ENCODE measurements around the gene VPS29.
"Not testable (repeated sequence)": the region's sequence is repeated elsewhere in the genome, so short reads cannot be mapped to it uniquely, and the experiment has no call there.

Gene VPS29
- 39.5 to 58.3 (median 52.8) reads per million in 4 experiments for total RNA-seq

DNA sequence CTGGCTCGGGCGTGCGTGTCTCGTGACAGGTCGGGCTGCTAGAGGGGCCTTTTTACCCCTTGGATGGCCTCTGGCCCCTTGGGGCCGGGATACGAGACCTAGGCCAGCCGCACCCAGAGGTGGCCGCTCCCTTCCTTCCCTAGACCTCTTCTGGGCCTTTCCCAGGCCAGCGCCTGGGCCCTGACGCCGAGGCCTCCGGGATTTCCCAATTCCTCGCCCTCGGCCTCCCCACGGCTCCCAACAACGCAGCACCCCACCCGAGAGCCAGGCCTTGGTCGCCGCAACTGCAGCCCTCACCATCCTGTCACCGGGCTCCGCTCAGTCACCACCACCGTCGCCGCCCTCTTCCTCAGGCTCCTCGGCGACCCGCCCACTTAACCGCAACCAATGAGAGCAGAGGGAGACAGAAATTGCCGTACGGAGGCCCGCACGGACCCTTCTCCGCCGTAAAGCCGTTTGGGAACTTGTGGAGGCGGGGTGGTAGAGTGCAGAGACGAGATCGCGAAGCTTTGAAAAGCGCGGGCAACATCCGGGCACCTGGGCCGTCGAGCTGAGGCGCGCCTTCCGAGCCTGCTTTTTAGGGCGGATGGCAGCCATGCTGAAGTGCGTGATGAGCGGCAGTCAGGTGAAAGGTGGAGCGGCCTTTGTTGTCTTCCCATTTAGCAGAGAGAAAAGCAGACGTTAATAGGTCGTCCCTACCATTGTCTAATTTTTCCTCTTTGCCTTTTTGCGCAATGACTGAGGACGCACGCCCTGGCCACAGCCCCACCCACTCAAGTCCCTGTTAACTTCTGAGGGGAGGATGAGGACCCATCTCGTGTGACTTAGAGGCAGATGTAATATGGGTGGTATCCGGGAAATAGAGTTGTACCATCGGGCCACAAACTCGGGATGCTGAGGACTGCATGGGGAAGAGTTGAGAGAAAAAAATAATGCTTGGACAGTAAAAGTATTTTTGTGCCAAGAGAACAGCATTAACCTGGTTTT is at the start of gene VPS29, which contains the start of gene RAD9B:
Gene VPS29 (minus strand): TSS at position 360 of the 987 bp plus-strand sequence. CDS start 60 bp downstream, at position 300.
Gene RAD9B (plus strand): TSS at position 580 of the 987 bp plus-strand sequence. CDS start 7 bp downstream, at position 587.
- peak; percentile 97 for DNase-seq

DNA sequence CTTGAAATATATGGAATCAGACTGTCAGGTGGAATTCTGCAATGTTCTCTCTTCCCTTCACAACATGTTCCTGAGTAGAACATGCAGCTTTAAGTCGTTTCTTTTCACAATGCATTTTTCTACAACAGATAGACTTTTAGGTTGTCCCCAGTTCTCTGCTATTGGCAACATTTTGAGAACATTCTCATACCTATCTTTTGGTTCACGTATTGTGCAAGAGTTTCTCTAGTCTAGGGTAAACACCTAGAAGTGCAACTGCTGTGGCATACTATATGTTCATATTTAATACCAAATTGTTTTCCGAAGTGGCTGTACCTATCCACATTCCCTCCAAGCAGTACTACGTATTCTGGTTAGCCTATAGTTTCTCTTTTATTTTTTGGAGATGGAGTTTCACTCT is 49.1 kb upstream of the VPS29 start:
- DNase-seq = no peak

DNA sequence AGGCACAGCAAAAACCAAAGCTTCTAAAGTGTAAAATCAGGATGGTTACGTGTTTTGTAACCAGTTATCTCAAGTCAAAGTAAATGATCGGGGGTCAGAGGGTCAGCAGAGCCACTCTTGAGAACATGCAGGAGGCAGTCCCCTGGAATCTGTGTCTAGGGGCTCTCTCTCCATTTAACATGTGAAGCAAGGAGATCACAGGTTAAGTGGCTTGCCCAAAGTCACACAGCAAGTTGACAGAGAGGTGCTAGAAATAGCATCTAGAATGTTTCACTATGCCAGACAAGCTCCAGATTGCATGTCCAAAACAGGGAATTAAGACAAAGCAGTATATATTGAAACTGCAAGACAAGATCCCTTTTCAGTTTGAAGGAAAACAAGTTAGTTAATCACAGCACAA is 47.8 kb upstream of the VPS29 start:
- no peak for DNase-seq

DNA sequence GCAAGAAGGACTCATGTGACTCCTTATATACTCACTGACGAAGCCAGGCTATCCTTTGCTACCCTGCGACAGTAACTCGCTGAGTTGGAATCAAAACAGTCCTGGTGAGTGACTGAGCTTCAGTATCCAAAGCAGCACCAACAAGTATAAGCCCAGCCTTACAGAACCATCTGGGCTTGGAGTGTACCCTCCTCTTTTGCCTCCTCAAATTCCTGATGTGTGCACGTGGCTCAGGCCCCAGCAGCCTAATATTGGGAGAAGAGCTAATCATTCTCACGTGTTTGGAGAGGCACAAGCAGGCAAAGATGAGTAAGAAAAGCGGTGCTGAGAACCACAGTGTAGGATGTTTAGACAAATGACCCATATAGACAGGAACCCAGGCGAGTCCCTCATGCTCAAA is 46.8 kb upstream of the VPS29 start:
- no peak for DNase-seq

DNA sequence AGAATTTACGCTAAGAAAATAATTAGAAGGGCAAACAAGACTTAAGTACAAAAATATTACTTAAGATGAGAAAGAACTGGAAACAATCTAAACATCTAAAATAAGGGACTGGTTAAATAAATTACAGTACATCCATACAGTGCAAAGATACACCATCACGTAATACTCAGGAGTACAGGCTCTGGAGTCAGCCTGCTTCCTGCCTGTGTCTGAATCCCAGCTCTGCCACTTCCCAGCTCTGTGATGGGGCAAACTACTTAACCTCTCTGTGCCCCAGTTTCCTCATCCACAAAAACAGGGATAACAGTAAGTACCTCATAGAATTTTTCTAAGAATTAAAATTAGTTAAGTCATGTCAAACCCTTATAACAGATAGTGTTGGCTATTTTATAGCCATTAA is 45.2 kb upstream of the VPS29 start:
- no peak for DNase-seq

DNA sequence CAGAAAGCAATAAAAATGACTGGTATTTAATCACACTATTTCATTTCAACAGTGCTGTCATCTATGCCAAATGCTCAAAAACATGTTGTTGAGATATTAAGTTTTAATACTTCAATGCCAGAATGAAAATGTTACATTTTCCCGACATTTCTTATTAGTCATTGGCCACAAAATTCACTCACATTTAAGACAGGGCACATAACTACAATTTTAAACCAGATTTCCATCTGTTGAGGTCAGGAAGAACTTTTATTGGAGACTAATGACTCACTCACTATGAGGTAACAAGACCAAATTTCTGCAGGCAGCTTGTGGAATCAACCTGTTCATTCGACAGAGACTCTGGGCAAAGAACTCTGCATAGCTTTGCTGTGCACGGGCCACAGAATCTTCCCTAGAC is 44.4 kb upstream of the VPS29 start:
- no peak for DNase-seq

DNA sequence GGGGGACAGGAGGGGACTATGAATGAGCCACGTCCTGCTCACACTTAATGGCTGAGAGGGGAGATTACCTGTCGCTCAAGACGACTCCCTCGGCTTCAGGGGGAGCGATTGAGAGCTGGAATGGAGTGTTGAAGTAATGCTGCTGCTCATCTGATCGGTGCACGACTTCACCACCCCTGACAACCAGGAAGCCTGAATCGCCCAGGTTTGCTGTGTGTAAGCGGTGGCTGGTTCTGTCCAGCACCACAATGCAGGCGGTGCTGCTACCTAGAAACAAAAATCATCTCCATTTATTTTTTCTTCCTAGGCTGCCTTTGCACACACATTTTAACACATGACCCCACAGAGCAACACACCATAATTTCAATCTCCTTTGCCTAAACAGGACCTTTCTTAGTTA is 43.9 kb upstream of the VPS29 start:
- DNase-seq = no peak

DNA sequence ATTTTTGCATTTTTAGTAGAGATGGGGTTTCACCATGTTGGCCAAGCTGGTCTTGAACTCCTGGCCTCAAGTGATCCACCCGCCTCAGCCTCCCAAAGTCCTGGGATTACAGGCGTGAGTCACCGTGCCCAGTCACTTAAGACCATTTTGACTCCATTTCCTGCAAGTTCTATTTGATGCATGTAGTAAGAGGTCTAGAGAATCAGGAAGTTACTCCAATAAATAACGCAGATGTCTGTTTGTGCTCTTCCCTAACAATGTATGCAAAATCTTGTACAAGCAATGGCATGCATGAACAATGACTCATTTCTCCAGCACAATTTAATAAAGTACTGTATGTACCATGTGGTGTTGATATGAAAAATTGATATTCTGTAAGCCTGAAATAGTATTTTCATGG is 43.3 kb upstream of the VPS29 start:
- not testable (repeated sequence) for DNase-seq

DNA sequence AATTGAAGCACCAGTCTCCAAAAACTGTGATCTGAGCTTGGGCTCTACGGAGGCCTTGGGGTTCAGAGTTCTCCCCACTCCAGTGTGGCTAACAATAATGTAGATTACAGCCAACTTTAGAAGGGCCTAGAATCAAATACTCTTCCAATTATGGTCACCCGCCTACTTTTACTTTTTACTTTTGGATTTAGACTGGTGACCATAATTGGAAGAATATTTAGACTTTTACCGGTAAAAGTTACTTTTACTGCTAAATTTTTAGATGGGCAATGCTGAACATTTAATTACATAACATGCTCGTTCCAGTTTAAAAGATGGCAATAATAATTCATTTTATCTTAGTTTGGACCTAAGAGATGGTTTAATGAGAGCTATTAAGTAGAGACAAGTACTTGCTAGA is 42.1 kb upstream of the VPS29 start:
- no peak for DNase-seq

DNA sequence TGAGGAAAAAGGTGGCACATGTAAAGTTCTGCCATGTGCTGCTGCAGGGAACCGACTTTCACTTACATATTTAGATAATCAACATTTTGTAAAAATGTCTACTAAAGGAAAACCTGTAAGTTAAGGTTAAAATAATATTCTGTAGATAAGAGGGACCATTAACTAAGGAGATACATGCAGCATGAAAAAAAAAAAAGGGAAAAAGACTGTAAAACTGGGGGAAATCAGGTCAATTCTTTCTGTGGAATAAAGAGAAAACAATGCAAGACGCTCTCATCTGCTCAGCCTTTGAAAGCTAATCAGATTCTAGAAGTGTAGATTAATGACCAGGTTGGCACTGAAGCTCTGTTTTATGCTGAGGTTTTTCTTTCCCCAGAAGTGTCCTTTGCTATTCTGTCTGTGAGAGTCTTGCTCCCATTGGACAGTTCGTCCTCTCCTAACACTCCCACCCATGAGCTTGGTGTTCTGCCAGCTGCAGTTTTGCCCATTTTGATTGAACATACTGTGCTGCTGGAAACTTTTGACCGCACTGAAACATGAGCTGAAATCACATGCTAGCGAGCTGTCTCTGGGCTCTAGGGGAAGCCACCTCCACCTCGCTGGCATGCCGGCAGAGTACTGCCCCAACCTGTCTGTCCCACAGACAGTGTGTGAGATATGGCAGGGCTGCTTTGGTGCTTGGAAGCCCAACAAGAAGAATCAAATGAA is 41.5 kb upstream of the VPS29 start:
- no peak for DNase-seq

DNA sequence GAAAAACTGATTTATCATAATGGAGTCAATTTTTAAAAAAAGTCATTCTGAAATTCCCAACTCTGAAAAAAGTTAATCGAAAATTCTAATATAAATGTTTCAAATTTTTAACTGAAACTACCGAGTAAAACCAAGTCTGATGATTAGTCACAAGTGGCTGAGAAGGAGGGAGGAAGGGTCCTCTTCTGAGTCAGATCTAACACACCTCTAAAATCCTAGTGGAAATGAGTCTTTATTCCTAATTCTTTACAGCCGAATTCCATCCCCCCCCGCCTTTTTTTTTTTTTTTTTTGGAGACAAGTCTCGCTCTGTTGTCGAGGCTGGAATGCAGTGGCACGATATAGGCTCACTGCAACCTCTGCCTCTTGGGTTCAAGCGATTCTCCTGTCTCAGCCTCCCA is 38.1 kb upstream of the VPS29 start:
- DNase-seq = no peak

DNA sequence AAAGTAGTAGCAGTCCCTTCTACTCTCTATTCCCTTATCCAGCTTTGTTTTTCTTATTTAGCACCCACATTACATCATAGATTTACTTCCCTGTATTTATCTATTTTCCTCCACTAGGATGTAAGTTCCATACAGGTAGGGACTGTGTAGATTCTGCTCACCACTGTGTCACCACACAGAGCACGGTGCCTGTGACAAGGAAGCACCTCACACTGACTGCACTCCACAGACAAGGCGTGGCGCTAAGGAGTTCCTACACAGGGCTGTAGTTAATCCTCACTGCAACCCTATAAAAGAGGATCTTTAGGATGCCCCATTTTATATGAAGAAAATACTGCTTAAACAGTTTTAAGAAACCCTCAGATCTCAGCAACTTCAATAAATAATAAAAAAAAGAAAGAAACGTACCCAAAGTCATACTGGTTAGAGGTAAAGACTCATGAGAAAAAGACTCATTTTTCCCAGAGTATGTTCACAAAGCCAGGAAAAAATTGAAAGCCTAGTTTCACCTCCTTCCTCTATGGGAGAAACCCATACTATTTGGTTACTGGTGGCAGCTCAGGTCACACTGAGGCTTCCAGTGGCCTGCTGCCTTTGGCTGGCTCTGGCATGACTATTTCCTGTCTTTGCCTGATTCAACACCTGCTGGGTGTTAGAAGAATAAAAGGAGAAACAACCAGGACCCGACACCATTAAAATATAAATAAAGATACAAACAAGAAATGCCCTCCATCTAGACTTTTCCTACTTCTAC is 37.1 kb upstream of the VPS29 start:
- no peak for DNase-seq

DNA sequence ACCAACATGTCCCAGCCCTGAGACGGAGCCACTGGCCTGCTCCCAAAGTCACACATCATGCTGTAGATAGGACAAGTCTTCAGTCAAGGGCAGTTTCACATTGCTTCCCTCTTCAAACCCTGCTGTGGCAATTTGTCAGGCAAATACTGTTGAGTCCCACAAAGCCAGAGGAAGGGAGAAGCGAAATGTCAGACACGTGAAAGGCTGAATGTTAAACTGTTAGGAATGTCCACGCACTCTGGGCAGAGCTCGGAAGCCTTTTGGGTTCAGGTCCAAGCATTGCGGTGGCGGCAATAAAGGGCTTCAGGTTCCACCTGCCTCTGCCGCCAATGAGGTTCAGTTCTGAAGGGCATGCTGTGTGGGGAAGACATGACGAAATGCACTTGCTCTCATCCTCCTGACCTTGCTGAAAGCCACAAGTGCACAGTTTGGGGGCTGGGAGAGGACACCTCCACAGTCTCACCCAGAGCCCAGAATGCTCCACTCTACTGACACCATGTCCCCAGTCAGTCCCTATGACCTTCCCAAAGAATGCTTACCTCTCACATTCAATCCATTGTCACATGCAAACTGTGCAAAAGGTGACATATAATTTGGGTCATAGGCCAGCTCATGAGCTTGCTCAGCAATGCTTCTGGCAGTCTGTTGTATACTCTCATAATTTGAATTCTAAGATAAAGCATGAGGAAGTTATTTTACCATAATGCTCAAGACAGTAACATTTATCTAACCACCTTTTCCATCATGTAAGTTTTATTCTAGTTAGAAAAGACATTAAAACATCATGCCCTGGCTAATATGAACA is 35.9 kb upstream of the VPS29 start:
- DNase-seq = no peak

DNA sequence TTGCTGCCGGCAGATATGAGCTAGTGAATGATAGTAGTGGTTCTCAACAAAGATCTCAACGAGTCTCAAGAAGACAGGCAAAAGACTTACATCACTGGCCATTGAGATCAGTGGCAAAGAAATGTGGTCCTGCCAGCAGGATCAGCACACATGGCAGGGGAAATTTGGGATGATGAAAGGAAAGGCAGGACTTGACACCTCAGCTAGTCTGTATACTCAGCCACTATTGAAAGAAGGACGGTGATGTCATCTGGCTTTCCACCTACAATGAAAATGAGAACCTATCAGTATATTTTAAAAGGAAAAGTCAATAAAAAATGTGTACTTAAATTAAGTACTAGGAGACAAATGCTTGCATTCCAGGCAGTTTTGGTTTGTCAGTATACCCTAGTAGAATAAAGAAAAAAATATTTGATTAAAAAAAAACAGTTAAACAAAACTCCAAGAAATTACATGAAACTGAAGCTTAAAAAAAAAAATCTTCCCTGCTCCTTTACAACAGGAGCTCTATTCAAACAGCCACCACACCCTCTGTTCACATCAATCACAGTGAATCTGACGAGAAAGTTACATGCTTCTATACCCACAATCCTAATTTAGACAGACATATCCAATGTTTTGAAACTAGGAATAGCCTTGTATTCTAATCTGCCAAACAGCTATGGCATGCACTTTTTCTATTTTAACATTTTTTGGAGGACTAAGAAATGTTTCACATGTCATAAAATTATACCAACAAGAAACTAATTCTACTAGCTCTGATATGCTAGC is 35.1 kb upstream of the VPS29 start:
- DNase-seq = no peak

DNA sequence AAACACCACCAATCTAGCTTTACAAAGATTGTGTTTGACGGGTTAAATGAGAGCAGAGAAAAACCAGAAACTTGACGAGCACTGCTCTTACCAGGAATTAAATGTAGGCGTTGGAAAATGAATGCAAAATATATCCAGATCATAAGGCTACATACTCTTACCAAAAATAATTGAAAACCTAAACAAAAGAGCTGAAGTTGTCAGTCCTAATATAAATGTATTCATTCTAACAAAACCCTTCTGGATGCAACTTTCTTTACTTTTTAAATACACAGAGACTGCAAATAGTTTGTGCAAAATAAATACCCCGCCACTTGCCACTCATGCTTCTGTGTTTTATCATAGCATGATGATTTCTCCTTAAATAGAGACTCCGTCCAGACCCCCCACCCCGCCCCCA is 32.9 kb upstream of the VPS29 start:
- DNase-seq = no peak

DNA sequence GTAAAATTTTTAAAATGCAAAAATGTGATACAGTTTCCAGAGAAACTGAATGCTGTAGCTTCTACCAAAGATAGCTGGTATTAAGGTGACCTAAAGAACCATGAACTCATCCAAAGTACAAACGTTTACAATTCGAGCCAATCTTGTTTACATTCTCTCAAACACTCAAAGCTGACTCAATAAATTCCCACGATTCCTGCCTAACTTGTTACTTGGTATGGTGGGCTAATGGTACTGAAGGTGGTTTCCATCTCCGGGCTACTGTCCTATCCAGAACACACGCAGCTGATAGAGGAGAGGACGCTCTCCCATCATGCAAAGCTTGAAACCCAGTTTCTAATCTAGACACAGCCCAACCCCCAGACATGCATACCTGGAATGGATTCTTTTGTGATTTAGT is 31.7 kb upstream of the VPS29 start:
- no peak for DNase-seq

DNA sequence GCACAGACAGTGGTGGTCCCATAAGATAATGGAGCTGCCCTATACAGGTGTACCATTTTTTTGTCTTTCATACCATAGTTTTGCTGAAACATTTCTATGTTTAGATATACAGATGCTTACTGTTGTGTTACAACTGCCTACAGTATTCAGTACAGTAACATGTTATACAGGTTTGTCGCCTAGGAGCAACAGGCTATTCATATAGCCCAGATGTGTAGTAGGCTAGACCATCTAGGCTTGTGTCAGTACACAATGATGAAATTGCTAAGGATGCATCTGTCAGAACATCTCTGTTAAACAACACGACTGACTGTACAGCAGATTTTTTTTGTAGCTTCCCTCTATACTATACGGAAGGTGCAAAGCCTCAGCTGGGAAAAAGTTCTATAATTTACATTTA is 30.7 kb upstream of the VPS29 start:
- DNase-seq = no peak

DNA sequence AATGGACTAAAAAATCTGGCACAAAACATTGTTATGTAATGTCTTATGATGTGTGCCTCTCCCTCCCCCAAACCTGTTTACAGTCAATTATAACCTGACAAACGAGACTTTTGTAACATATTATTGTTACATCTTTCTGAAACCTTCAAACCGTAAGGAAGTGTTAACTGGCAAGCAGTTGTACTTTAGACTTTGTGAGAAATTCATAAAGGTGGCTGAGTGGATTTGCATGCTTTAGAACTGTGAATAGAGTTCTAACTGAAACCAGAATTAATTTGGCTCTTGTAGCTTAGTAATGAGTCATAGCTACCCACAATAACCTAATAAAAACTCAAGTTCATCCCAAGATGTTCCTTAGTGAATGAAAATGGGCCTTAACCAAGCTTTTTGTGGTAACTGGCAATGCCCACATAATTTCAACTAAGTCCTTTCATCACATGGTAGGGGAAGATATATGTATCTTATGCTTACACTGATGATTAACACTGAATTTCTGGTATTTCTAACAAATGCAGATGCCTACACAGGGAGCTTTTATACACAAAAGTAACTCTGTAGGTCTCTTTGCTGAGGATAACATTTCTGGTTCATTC is 29.9 kb upstream of the VPS29 start:
- DNase-seq = no peak

DNA sequence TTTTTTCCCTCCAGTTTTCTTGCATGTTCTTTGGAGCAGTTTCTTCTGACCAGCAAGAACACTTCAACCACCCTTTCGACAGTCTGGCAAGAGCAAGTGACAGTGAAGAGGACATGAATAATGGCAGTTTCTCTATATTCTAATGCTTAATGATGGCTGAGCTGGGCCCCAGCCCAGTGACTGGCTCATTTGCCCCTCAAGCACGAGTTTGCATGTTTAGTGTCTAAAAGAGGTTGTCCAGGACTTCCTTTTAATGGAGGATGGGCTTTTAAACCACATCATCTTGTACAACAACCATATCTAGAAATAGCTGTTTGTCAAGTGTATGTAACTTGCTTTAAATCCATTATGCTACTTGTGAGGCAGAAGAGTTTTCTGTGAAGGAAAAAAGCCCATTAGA is 28.6 kb upstream of the VPS29 start:
- DNase-seq = no peak

DNA sequence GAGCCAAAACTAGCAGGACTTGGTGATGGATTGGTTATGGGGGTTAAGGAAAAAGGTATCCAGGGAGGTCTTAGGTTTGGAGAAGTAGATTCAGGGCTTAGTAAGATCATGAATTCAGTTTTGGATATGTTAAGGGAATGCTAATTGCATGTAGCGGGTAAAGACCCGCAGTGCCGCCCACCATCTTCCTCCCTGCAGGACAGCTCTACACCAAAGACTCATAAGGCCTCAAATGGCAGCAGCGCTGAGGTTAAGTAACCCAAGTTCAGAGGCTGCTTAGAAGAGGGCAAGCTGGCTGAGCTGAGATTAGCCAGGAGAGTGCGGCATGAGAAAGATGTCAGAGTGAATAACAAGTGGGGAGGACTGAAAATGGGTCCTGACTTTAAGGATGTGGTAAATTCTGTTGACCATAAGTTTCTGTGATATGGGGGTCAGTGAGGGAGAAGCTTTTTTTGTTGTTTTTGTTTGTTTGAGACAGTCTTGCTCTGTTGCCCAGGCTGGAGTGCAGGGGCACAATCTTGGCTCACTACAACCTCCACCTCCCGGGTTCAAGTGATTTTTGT is 26.4 kb upstream of the VPS29 start:
- DNase-seq = no peak

Measured in effector CD8-positive, alpha-beta T cell (primary cell).